Measurements from ENCODE around the gene FAM177A1.

- TF ChIP-seq CTCF (IDR thresholded peaks at IDR 0.05) (no peak), POLR2A (IDR thresholded peaks at IDR 0.05) (no peak)
Observed at GRCh38 chr14:35121026-35121886, 75.2 kb downstream of the FAM177A1 start.

Measured in heart left ventricle (tissue), 13 donors.